PFSK-1 (cell line): ENCODE data around the gene SH2D4B.

Experiments
- FOXP2 ChIP-seq: optimal IDR thresholded peaks from 2 replicates; pipeline ENCODE3; 2011; ENCODE audit warnings: borderline replicate concordance, control low read depth, inconsistent platforms; ENCODE audit not compliant: insufficient read depth; ENCODE audit errors: extremely low read length, extremely low read depth
- POLR2AphosphoS5 ChIP-seq: IDR thresholded peaks from 2 replicates; pipeline ENCODE4 v1.6.1; 2012; ENCODE audit warnings: low read depth, mild to moderate bottlenecking, control low read depth, low read length, moderate library complexity
- REST ChIP-seq, 2 experiments: IDR thresholded peaks; 2 replicates each; pipeline versions ENCODE4 v1.6.1 to v1.8.0; 2011 to 2012; ENCODE audit warnings: low read depth in 2 of 2, low read length in 2 of 2, control low read depth in 1 of 2, inconsistent platforms in 1 of 2, mild to moderate bottlenecking in 1 of 2, moderate library complexity in 1 of 2; ENCODE audit not compliant: insufficient read depth in 1 of 2
- SIN3A ChIP-seq: IDR thresholded peaks from 2 replicates; pipeline ENCODE4 v1.6.1; 2012; ENCODE audit warnings: mild to moderate bottlenecking, low read length, moderate library complexity, borderline replicate concordance; ENCODE audit not compliant: insufficient read depth
- TAF1 ChIP-seq: IDR thresholded peaks from 2 replicates; pipeline ENCODE4 v1.6.1; 2012; ENCODE audit warnings: low read length, control low read depth, borderline replicate concordance; ENCODE audit not compliant: insufficient read depth

SH2D4B gene

DNA sequence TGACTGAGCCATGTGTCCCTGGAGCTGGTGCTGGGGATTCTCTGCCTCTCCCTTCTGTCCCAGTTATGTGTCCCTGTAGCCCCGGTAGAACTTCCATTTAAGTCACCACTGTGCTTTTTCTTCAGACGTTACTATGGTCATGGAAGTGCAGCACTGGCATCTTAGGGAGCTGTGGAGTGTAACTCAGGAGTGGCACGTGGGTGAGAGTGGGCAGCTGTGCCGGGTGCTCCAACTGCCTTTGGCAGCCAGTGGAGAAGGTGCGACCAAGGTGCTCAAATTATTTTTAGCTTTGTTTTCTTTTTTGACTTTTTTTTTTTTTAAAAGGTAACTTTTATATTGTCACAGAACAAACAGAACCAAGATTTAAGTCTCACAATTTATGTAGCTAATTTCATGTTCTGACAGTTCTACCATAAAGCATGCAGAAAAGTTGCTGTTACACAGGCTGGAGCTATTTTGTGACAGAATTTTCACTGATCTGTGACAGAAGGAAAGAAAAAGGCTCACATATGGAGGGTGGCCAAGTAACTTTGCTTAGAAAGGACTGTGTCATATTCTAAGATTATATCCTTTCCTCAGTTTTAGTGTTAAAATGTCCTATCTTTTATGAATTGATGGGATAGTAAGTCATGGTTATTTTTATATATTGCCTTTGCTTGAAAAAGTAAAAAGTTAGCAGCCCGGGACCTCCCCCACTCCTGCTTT lies 73.9 kb downstream of the SH2D4B start:
- no peak for TF ChIP-seq POLR2AphosphoS5
- TF ChIP-seq FOXP2, result no peak
- TF ChIP-seq REST (IDR thresholded peaks at IDR 0.05; ENCODE audit: insufficient read depth in 1 of 2, low read depth in 2 of 2, low read length in 2 of 2), result no peak
- no peak for TF ChIP-seq TAF1

DNA sequence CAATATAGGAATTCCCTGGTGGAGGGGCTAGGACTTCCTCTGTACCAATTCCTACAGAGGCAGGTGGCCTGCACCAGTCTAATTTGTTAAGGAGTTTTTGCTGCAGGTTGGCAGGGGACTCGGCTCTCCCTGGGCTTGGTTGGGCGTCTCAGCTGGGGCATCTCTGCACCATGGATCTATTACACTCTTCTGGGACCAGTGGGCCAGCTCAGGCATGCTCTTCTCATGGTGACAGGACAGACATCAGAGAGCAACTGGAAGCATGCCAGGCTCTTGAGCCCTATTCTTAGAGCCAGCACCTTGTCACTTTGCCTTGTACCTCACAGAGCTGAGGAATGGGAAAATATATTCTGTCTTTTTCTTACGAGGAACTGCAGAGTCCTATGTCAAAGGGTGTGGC lies 74.6 kb downstream of the SH2D4B start:
- no peak for TF ChIP-seq POLR2AphosphoS5
- TF ChIP-seq TAF1, result no peak
- no peak for TF ChIP-seq SIN3A
- TF ChIP-seq REST (IDR thresholded peaks at IDR 0.05; ENCODE audit: insufficient read depth in 1 of 2, low read depth in 2 of 2, low read length in 2 of 2), result no peak
- no peak for TF ChIP-seq FOXP2

DNA sequence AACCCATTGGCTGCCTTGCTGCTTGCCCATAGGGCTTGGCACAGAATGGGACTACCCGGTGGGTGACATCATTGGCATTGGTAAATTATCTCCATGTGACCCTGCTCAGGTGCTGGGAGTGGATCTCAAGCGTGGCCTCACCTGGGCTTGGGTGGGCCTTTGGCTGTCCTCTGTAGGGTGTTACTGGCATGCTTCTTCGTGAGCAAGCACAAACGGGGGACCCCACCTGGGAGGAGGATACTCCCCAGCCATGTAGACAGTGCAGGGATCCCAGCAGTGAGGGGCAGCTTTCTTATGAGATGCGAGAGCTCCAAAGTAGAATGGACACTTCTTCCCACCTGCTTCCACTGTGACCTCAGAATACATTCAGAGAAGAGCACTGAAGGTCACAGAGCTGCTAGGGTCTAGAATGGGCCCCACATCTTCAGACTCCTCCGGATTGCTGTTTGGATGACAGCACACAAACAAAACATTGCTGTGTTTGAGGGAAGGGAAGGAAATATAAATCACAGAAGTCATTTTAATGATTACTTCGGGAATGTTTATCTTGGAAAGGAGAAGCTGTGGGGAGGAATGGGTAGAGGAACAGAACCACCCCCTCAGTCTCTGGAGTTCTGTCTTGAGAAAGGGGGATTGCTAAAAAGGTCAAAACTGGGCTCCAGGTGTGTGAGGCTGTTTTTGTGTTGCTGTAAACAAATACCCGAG lies 75.9 kb downstream of the SH2D4B start:
- TF ChIP-seq REST (IDR thresholded peaks at IDR 0.05; ENCODE audit: insufficient read depth in 1 of 2, low read depth in 2 of 2, low read length in 2 of 2) (no peak), SIN3A (no peak), FOXP2 (no peak), POLR2AphosphoS5 (no peak), TAF1 (no peak)

DNA sequence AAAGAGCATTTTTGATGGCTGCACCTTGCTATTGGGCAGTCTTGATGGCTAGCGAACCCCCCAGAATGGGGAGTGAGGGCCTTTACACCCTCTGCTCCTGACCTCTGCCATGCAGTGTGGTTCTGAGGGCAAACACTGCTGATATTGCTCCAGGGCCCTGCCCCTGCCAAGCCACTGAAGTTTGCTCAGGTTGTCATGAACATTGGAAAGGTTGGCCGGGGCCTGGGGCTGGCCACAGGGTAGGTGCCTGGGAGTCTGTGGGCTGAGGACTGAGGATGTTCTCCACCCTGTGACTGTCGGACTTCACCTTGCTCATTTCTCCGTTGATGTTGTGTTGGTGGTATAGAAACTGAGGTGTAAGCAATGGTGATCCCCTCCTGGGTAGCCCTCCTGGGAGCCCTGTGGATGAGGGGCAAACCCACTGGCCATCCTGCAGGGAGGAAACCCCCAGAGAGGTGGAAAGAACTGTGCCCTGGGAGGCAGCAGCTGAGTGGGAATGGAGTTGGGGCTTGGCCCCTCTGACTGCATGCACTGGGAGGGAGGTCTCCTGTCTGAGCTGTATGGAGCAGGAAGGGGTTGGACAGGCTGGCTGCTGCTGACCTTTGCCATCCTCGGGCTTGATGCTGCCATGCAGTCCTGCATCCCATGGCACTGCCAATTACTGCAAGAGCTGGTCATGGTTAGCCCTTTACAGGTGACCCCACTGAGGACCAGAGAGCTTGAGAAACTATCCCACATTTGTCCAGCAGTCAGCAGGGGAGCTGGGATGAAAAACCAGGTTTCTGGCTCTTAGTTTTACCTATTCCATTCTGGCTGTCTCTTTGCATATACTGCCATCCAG lies 77.1 kb downstream of the SH2D4B start:
- TF ChIP-seq TAF1 (no peak), FOXP2 (no peak), POLR2AphosphoS5 (no peak), REST (IDR thresholded peaks at IDR 0.05; ENCODE audit: insufficient read depth in 1 of 2, low read depth in 2 of 2, low read length in 2 of 2) (no peak), SIN3A (no peak)
